Measurements from ENCODE around the gene SPIRE2. TPM values are rescaled to one million over a fixed set of nuclear protein-coding genes. Genes with fewer than 3 reads are reported as not detected.

SPIRE2 gene
- total and polyA plus RNA-seq, 2 donors (not counting 1 experiment from before 2014, with no cell fraction given): 0.59 to 3.8 TPM

DNA sequence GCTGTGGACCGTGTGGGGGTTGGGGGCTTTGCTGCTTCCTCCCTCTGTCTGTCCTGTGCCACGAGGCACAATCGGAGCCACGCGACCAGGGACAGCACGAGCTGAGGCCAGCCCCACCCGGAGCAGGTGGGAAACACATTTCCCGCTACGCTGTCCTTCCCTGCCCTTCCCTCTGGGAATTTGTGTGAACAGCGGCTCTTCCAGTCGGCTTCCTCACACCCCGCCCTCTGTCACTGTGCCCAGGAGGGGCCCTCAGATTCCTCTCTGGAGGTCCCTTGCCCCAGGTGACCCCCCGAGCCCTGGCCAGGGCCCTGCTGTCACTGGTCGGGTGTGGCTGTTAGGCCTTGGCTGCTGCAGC, 19.6 kb downstream of the SPIRE2 start:
- H3K4me3 ChIP-seq (replicated peaks in 1 of 4; ENCODE audit: control extremely low read depth in 1 of 4, insufficient read depth in 1 of 4, low read depth in 3 of 4, low read length in 4 of 4): no peak overlapping the region
- H3K79me2 ChIP-seq (ENCODE audit: control insufficient read depth, insufficient read depth, low read length): no peaks in the 10 kb centered on the region
- no peak overlapping the region for H3K9ac ChIP-seq (ENCODE audit: insufficient read depth, low read length)
- no peaks in the 10 kb centered on the region for H3K9me3 ChIP-seq (ENCODE audit: control insufficient read depth, insufficient read depth, low read depth, low read length)
- TF ChIP-seq, protein P1, sequence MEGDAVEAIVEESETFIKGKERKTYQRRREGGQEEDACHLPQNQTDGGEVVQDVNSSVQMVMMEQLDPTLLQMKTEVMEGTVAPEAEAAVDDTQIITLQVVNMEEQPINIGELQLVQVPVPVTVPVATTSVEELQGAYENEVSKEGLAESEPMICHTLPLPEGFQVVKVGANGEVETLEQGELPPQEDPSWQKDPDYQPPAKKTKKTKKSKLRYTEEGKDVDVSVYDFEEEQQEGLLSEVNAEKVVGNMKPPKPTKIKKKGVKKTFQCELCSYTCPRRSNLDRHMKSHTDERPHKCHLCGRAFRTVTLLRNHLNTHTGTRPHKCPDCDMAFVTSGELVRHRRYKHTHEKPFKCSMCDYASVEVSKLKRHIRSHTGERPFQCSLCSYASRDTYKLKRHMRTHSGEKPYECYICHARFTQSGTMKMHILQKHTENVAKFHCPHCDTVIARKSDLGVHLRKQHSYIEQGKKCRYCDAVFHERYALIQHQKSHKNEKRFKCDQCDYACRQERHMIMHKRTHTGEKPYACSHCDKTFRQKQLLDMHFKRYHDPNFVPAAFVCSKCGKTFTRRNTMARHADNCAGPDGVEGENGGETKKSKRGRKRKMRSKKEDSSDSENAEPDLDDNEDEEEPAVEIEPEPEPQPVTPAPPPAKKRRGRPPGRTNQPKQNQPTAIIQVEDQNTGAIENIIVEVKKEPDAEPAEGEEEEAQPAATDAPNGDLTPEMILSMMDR (conservative IDR thresholded peaks at IDR 0.05 in 1 of 2, IDR thresholded peaks at IDR 0.05 in 1 of 2; ENCODE audit: low read depth in 1 of 2, low read length in 2 of 2): no peak
- no peak for TF ChIP-seq EZH2 (IDR thresholded peaks at IDR 0.05; ENCODE audit: low read length, missing control alignments)
- H2AFZ ChIP-seq (ENCODE audit: low read length): no peak overlapping the region
- H3K27ac ChIP-seq (ENCODE audit: insufficient read depth, low read length): no peak overlapping the region
- H3K4me2 ChIP-seq (ENCODE audit: extremely low read depth, insufficient read depth, low read length): no peak overlapping the region
- no peaks in the 10 kb centered on the region for H4K20me1 ChIP-seq (ENCODE audit: control insufficient read depth, extremely low read depth, insufficient read depth, low read length)
- no peaks in the 10 kb centered on the region for H3K27me3 ChIP-seq (ENCODE audit: control insufficient read depth, insufficient read depth, low read length)
- no peaks in the 10 kb centered on the region for H3K36me3 ChIP-seq (ENCODE audit: control insufficient read depth, insufficient read depth, low read length)
- no peak for DNase-seq (ENCODE audit: low read depth in 2 of 2)
- no peaks in the 10 kb centered on the region for H3K4me1 ChIP-seq (ENCODE audit: control insufficient read depth, extremely low read depth, insufficient read depth, low read length)

GRCh38 chr16:89848974-89849373, 20.7 kb downstream of the SPIRE2 start:
- Histone ChIP-seq H3K36me3 (ENCODE audit: control insufficient read depth, insufficient read depth, low read length) (no peaks in the 10 kb centered on the region), H3K9me3 (ENCODE audit: control insufficient read depth, insufficient read depth, low read depth, low read length) (no peaks in the 10 kb centered on the region), H2AFZ (ENCODE audit: low read length) (no peak overlapping the region), H3K4me1 (ENCODE audit: control insufficient read depth, extremely low read depth, insufficient read depth, low read length) (no peaks in the 10 kb centered on the region), H4K20me1 (ENCODE audit: control insufficient read depth, extremely low read depth, insufficient read depth, low read length) (no peaks in the 10 kb centered on the region), H3K4me3 (replicated peaks in 1 of 4; ENCODE audit: control extremely low read depth in 1 of 4, insufficient read depth in 1 of 4, low read depth in 3 of 4, low read length in 4 of 4) (no peak overlapping the region), H3K4me2 (ENCODE audit: extremely low read depth, insufficient read depth, low read length) (no peak overlapping the region), H3K27ac (ENCODE audit: insufficient read depth, low read length) (no peak overlapping the region), H3K79me2 (ENCODE audit: control insufficient read depth, insufficient read depth, low read length) (no peaks in the 10 kb centered on the region), H3K9ac (ENCODE audit: insufficient read depth, low read length) (no peak overlapping the region), H3K27me3 (ENCODE audit: control insufficient read depth, insufficient read depth, low read length) (no peaks in the 10 kb centered on the region)
- no peak for DNase-seq (ENCODE audit: low read depth in 2 of 2)
- TF ChIP-seq EZH2 (IDR thresholded peaks at IDR 0.05; ENCODE audit: low read length, missing control alignments): no peak
- TF ChIP-seq, protein P1 (conservative IDR thresholded peaks at IDR 0.05 in 1 of 2, IDR thresholded peaks at IDR 0.05 in 1 of 2; ENCODE audit: low read depth in 1 of 2, low read length in 2 of 2): no peak

DNA sequence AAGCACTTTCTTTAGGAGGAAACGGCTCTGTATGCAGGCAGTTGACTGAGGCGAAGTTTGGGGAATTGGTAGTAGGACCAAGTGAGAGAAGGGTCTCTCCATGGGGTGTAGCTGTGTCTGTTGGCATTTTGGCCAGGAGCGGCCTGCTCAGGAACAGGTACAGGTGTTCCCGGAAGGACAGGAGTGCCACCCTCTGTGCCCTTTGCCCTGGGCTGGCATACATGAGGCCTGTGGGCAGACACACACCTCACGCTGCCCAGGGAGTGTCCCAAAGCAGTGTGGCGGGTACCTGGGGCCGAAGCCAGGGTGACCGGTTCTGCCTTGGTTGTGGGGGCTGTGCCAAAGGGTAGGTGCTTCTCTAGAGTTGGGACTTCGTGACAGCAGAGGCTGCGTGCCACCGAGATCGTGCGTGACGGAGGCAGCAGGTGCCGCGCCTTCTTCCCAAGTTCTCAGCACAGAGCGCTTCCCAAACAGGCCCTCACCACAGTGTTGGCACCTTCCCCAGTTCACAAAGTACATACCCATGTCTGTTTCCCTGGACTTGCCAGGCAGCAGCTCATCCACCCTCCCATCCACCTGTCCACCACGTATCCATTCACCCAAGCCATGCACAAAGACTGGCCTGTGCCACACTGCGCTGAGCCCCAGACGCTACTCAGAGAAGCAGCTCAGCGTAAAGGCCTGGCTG, 25.2 kb downstream of the SPIRE2 start:
- DNase-seq (ENCODE audit: low read depth in 2 of 2): no peak
- Histone ChIP-seq H2AFZ (ENCODE audit: low read length) (no peak overlapping the region), H4K20me1 (ENCODE audit: control insufficient read depth, extremely low read depth, insufficient read depth, low read length) (no peaks in the 10 kb centered on the region), H3K27ac (ENCODE audit: insufficient read depth, low read length) (no peak overlapping the region), H3K4me3 (replicated peaks in 1 of 4; ENCODE audit: control extremely low read depth in 1 of 4, insufficient read depth in 1 of 4, low read depth in 3 of 4, low read length in 4 of 4) (no peak overlapping the region), H3K4me2 (ENCODE audit: extremely low read depth, insufficient read depth, low read length) (no peak overlapping the region), H3K4me1 (ENCODE audit: control insufficient read depth, extremely low read depth, insufficient read depth, low read length) (no peaks in the 10 kb centered on the region), H3K9me3 (ENCODE audit: control insufficient read depth, insufficient read depth, low read depth, low read length) (no peaks in the 10 kb centered on the region), H3K27me3 (ENCODE audit: control insufficient read depth, insufficient read depth, low read length) (no peaks in the 10 kb centered on the region), H3K79me2 (ENCODE audit: control insufficient read depth, insufficient read depth, low read length) (no peaks in the 10 kb centered on the region), H3K9ac (ENCODE audit: insufficient read depth, low read length) (no peak overlapping the region), H3K36me3 (ENCODE audit: control insufficient read depth, insufficient read depth, low read length) (no peaks in the 10 kb centered on the region)
- TF ChIP-seq, protein P1 (conservative IDR thresholded peaks at IDR 0.05 in 1 of 2, IDR thresholded peaks at IDR 0.05 in 1 of 2; ENCODE audit: low read depth in 1 of 2, low read length in 2 of 2): no peak
- no peak for TF ChIP-seq EZH2 (IDR thresholded peaks at IDR 0.05; ENCODE audit: low read length, missing control alignments)

Data from fibroblast of lung (primary cell).